Measurements from ENCODE around the gene AHCY.

GRCh38 chr20:34295284-34295683 is 7.9 kb downstream of the AHCY start:
- TF ChIP-seq NFE2L1 (CRISPR knock-in tag; IDR thresholded peaks at IDR 0.05) (no peak), E2F4 (CRISPR knock-in tag; IDR thresholded peaks at IDR 0.05; ENCODE audit: borderline replicate concordance, low read depth) (no peak), TEAD1 (CRISPR knock-in tag; IDR thresholded peaks at IDR 0.05) (no peak), OVOL2 (CRISPR knock-in tag; IDR thresholded peaks at IDR 0.05; ENCODE audit: borderline replicate concordance) (no peak), IRF1 (CRISPR knock-in tag; IDR thresholded peaks at IDR 0.05) (no peak), CREM (CRISPR knock-in tag; IDR thresholded peaks at IDR 0.05) (no peak), PRDM15 (CRISPR knock-in tag; IDR thresholded peaks at IDR 0.05) (no peak)
- TF ChIP-seq, protein P1, sequence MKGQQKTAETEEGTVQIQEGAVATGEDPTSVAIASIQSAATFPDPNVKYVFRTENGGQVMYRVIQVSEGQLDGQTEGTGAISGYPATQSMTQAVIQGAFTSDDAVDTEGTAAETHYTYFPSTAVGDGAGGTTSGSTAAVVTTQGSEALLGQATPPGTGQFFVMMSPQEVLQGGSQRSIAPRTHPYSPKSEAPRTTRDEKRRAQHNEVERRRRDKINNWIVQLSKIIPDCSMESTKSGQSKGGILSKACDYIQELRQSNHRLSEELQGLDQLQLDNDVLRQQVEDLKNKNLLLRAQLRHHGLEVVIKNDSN (CRISPR knock-in tag; IDR thresholded peaks at IDR 0.05): no peak
- TF ChIP-seq, protein P2, sequence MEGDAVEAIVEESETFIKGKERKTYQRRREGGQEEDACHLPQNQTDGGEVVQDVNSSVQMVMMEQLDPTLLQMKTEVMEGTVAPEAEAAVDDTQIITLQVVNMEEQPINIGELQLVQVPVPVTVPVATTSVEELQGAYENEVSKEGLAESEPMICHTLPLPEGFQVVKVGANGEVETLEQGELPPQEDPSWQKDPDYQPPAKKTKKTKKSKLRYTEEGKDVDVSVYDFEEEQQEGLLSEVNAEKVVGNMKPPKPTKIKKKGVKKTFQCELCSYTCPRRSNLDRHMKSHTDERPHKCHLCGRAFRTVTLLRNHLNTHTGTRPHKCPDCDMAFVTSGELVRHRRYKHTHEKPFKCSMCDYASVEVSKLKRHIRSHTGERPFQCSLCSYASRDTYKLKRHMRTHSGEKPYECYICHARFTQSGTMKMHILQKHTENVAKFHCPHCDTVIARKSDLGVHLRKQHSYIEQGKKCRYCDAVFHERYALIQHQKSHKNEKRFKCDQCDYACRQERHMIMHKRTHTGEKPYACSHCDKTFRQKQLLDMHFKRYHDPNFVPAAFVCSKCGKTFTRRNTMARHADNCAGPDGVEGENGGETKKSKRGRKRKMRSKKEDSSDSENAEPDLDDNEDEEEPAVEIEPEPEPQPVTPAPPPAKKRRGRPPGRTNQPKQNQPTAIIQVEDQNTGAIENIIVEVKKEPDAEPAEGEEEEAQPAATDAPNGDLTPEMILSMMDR (IDR thresholded peaks at IDR 0.05): no peak
- TF ChIP-seq, protein P3, sequence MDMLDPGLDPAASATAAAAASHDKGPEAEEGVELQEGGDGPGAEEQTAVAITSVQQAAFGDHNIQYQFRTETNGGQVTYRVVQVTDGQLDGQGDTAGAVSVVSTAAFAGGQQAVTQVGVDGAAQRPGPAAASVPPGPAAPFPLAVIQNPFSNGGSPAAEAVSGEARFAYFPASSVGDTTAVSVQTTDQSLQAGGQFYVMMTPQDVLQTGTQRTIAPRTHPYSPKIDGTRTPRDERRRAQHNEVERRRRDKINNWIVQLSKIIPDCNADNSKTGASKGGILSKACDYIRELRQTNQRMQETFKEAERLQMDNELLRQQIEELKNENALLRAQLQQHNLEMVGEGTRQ (CRISPR knock-in tag; IDR thresholded peaks at IDR 0.05): no peak
